Uterus (tissue), 4 donors: Measurements from ENCODE around the gene NUP210. TPM values are rescaled to one million over a fixed set of nuclear protein-coding genes. Genes with fewer than 3 reads are reported as not detected.

Source experiments
- DNase-seq, 2 donors: peaks; one replicate each; pipeline ENCODE4 v3.0.0-alpha.2; 2019 to 2020
- H3K27ac ChIP-seq, 2 donors: fragments of 200-600 bp; sonication (generic); 1 replicate in 1 of 2; 2 replicates in 1 of 2; pipeline ENCODE4 v1.5.1; 2016 to 2018
- H3K27me3 ChIP-seq, 2 donors: fragments of 200-600 bp; sonication (generic); one replicate each; pipeline ENCODE4 v1.5.1; 2018 to 2019; ENCODE audit warnings: control low read depth in 1 of 2
- H3K36me3 ChIP-seq, 2 donors: fragments of 200-600 bp; sonication (generic); one replicate each; pipeline ENCODE4 v1.5.1; 2019; ENCODE audit warnings: control low read depth in 1 of 2
- H3K4me1 ChIP-seq, 2 donors: fragments of 200-600 bp; sonication (generic); one replicate each; pipeline ENCODE4 v1.5.1; 2018 to 2019; ENCODE audit warnings: control low read depth in 1 of 2
- H3K4me3 ChIP-seq, 2 donors: fragments of 200-600 bp; sonication (generic); 1 replicate in 1 of 2; 2 replicates in 1 of 2; pipeline ENCODE4 v1.5.1; 2018 to 2019; ENCODE audit warnings: mild to moderate bottlenecking in 1 of 2
- H3K9me3 ChIP-seq, 2 donors: fragments of 200-600 bp; sonication (generic); one replicate each; pipeline ENCODE4 v1.5.1; 2019; ENCODE audit warnings: control low read depth in 1 of 2
- CTCF ChIP-seq, 4 experiments: fragments of 200-600 bp in 2 of 4; fragments of 450-650 bp in 2 of 4; sonication (generic) in 2 of 4; IDR thresholded peaks; one replicate each; pipeline ENCODE4 v1.5.1; 2016 to 2019; ENCODE audit warnings: antibody characterized with exemption in 4 of 4, mild to moderate bottlenecking in 2 of 4, moderate library complexity in 1 of 4
- POLR2A ChIP-seq, 2 donors: fragments of 450-650 bp; IDR thresholded peaks; one replicate each; pipeline ENCODE4 v1.6.1; 2016; ENCODE audit warnings: antibody characterized with exemption in 2 of 2, mild to moderate bottlenecking in 1 of 2, moderate library complexity in 1 of 2
- intact Hi-C: fragments of 100-400 bp; cut with DNase I; formaldehyde crosslinking; loops from one replicate; pipeline ENCODE4 v1.15.1; 2023; ENCODE audit warnings: low total_unique reads
- total RNA-seq, 4 donors: library from RNA; depleted of rRNA in 3 of 4; stranded (reverse); fragments of >200 nt in 3 of 4; gene quantifications; one replicate each; pipeline versions ENCODE4 v1.1.0 to v1.2.4, GENCODE V29; 2014 to 2023
- donor health status: DM: yes; HTN: yes; CAD: no.

Gene NUP210
- total RNA-seq, 4 donors from 2014 or later = 0.29 to 9.5 (median 5.1) TPM

- intact Hi-C loops = no loop called here
- H3K4me1 ChIP-seq = no peaks in the 10 kb centered on the region
- no peak for DNase-seq
- TF ChIP-seq CTCF (IDR thresholded peaks at IDR 0.05) (no peak), POLR2A (IDR thresholded peaks at IDR 0.05) (no peak)
- H3K27me3 ChIP-seq = no peaks in the 10 kb centered on the region
- H3K4me3 ChIP-seq = no peak overlapping the region
- H3K9me3 ChIP-seq = no peaks in the 10 kb centered on the region
- H3K36me3 ChIP-seq = no peaks in the 10 kb centered on the region
- H3K27ac ChIP-seq = no peak overlapping the region
Measured at GRCh38 chr3:13391308-13391707, 28.8 kb downstream of the NUP210 start.

- Histone ChIP-seq H3K27ac (no peak overlapping the region), H3K27me3 (no peaks in the 10 kb centered on the region), H3K4me1 (no peaks in the 10 kb centered on the region), H3K36me3 (no peaks in the 10 kb centered on the region), H3K9me3 (no peaks in the 10 kb centered on the region), H3K4me3 (no peak overlapping the region)
- intact Hi-C loops = no loop called here
- no peak for DNase-seq
- TF ChIP-seq CTCF (IDR thresholded peaks at IDR 0.05) (no peak), POLR2A (IDR thresholded peaks at IDR 0.05) (no peak)
Measured at GRCh38 chr3:13389378-13389777, 30.7 kb downstream of the NUP210 start.

DNA sequence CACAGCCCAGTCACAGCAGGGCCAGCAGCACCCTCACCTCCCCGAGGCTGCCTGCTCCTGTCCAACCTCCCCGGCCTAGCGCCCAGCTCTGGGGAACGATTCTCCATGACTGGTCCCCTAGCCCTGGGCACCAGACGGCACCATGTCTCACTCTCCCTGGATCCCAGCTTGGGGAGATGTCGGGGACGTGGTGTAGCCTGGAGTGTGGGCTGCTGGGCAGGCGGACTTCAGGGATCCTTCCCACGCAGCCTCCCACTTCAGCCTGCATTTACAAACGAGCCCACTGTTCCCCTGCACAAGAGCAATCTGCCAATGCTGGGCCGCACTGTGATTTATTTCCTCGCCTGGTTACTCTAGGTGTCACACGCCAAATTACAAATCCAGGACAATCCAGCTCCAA lies 31.3 kb downstream of the NUP210 start:
- no peaks in the 10 kb centered on the region for H3K36me3 ChIP-seq
- no peak for DNase-seq
- no peak overlapping the region for H3K4me3 ChIP-seq
- H3K4me1 ChIP-seq = no peaks in the 10 kb centered on the region
- H3K27me3 ChIP-seq = no peaks in the 10 kb centered on the region
- intact Hi-C loops = no loop called here
- H3K9me3 ChIP-seq = no peaks in the 10 kb centered on the region
- TF ChIP-seq POLR2A (IDR thresholded peaks at IDR 0.05) (no peak), CTCF (IDR thresholded peaks at IDR 0.05) (no peak)
- no peak overlapping the region for H3K27ac ChIP-seq

DNA sequence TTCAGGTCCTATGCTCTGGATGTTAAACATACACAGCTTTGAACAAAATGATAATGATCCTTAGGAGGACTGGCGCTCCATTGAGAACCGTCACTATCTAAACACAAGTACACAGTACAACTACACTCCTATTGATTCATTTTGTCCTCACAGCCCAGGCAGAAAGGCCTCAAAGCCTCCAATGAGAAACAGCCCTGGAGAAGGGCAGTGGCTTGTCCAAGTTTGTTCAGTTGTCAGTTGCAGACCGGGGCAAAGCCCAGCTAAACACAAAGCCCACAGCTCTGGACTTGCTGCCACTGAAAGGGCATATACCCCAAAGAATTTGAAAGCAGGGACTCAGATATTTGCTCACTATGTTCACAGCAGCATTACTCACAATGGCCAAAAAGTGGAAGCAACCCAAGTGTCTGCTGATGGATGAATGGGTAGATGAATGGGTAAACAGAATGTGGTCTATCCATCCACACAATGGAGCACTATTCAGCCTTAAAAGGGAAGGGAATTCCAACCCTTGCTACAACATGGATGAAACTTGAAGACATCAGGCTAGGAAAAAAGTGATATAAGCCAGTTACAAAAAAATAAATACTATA lies 34.7 kb downstream of the NUP210 start:
- Histone ChIP-seq H3K9me3 (no peaks in the 10 kb centered on the region), H3K36me3 (no peaks in the 10 kb centered on the region), H3K27me3 (no peaks in the 10 kb centered on the region), H3K27ac (no peak overlapping the region), H3K4me3 (no peak overlapping the region), H3K4me1 (no peaks in the 10 kb centered on the region)
- no peak for TF ChIP-seq CTCF (IDR thresholded peaks at IDR 0.05)
- TF ChIP-seq POLR2A (IDR thresholded peaks at IDR 0.05) = no peak
- intact Hi-C loops = no loop called here
- DNase-seq = no peak

GRCh38 chr3:13380971-13381370 lies 39.2 kb downstream of the NUP210 start:
- intact Hi-C loops = no loop called here
- DNase-seq = no peak
- TF ChIP-seq POLR2A (IDR thresholded peaks at IDR 0.05) (no peak), CTCF (IDR thresholded peaks at IDR 0.05) (no peak)
- Histone ChIP-seq H3K4me3 (no peak overlapping the region), H3K9me3 (no peaks in the 10 kb centered on the region), H3K27me3 (no peaks in the 10 kb centered on the region), H3K27ac (no peak overlapping the region), H3K4me1 (no peaks in the 10 kb centered on the region), H3K36me3 (no peaks in the 10 kb centered on the region)
